WERI-Rb-1 (cell line): ENCODE results near the gene C16orf95.

Experiments used
- DNase-seq: peaks from one replicate; pipeline ENCODE4 v3.0.0-alpha.2; 2020
- H3K27ac ChIP-seq: fragments of 250-450 bp; sonication (Bioruptor Pico); 2 replicates; pipeline ENCODE4 v1.5.1; 2020; ENCODE audit warnings: mild to moderate bottlenecking, moderate library complexity
- H3K27me3 ChIP-seq: fragments of 250-450 bp; sonication (Bioruptor Pico); 2 replicates; pipeline ENCODE4 v1.5.1; 2021; ENCODE audit warnings: mild to moderate bottlenecking, low read depth, moderate library complexity; ENCODE audit not compliant: insufficient read depth, severe bottlenecking
- H3K36me3 ChIP-seq: fragments of 250-450 bp; sonication (Bioruptor Pico); 2 replicates; pipeline ENCODE4 v1.5.1; 2020; ENCODE audit warnings: mild to moderate bottlenecking, moderate library complexity
- H3K4me3 ChIP-seq: 2 replicates; pipeline ENCODE4 v1.5.1; 2011; ENCODE audit warnings: low read depth, mild to moderate bottlenecking, control low read depth, low read length
- H3K9me3 ChIP-seq: fragments of 250-450 bp; sonication (Bioruptor Pico); 2 replicates; pipeline ENCODE4 v1.5.1; 2021; ENCODE audit warnings: mild to moderate bottlenecking, moderate library complexity; ENCODE audit not compliant: severe bottlenecking
- TF ChIP-seq, protein P1 (sequence below): IDR thresholded peaks from 2 replicates; pipeline ENCODE4 v1.5.1; 2011; ENCODE audit warnings: low read depth, mild to moderate bottlenecking, control low read depth, inconsistent platforms, low read length

C16orf95 gene

DNA sequence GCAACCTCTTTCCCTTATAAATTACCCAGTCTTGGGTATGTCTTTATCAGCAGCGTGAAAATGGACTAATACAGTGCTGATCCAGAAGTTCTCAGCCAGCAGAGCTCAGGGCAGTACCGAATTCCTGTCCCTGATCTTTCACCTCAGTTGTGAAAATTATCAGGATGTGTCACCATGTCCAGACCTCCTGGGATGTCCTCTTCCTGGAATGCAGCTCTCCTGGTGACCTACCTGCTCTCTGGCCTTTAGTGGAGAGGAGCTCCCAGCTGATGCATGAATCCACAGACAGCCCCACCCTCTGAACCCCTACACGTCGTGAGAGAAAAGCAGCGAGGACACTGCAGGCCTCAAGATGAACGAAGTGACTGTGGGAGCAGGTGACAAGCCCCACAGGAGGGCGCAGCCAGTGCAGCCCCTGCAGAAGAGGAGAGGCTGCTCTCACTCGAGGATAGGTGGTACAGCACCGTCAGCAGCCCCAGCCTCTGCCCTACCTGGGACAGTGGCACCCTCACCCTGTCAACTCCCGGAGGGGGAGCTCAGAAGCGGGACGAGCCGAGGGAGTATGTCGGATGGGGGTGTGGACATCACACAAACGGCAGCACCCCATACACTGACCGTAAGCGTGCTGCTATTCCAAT is 22.0 kb upstream of the C16orf95 start:
- Histone ChIP-seq H3K4me3 (no peak overlapping the region), H3K36me3 (peaks cover 18% of the 10 kb centered on the region), H3K27me3 (no peaks in the 10 kb centered on the region), H3K9me3 (no peaks in the 10 kb centered on the region), H3K27ac (no peak overlapping the region)
- TF ChIP-seq, protein P1, sequence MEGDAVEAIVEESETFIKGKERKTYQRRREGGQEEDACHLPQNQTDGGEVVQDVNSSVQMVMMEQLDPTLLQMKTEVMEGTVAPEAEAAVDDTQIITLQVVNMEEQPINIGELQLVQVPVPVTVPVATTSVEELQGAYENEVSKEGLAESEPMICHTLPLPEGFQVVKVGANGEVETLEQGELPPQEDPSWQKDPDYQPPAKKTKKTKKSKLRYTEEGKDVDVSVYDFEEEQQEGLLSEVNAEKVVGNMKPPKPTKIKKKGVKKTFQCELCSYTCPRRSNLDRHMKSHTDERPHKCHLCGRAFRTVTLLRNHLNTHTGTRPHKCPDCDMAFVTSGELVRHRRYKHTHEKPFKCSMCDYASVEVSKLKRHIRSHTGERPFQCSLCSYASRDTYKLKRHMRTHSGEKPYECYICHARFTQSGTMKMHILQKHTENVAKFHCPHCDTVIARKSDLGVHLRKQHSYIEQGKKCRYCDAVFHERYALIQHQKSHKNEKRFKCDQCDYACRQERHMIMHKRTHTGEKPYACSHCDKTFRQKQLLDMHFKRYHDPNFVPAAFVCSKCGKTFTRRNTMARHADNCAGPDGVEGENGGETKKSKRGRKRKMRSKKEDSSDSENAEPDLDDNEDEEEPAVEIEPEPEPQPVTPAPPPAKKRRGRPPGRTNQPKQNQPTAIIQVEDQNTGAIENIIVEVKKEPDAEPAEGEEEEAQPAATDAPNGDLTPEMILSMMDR, result no peak
- no peak for DNase-seq

DNA sequence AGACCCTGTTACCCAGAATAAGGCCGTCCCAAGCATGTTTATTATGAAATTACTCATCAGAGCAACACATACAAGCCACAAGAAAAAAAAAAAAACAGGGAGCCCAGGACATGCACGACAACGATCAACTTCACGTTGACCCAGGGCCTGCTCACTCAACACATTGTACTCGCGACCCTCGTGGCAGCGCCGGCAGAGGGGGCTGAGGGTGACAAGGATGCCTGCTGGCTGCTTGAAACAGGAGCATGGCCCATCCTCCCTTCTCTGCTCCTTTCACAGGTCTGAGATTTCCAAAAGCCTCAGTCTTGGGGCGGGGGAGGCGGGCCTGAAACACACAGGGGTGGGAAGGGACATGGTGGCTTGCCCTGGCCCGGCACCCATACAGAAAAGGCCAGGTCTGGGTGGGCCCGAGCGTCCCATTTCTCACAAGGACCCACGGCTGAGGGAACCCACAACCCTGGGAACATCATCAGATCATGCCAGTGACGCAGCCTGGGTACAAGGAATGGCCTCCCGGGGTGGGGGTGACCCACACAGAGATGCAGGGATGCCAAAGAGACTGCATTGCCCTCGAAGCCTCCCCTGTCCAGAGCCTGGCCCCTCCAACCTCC is 21.1 kb upstream of the C16orf95 start:
- H3K27ac ChIP-seq, result no peak overlapping the region
- no peak for DNase-seq
- H3K9me3 ChIP-seq, result no peaks in the 10 kb centered on the region
- no peak overlapping the region for H3K4me3 ChIP-seq
- H3K27me3 ChIP-seq, result no peaks in the 10 kb centered on the region
- TF ChIP-seq, protein P1, result no peak
- peaks cover 17% of the 10 kb centered on the region for H3K36me3 ChIP-seq

DNA sequence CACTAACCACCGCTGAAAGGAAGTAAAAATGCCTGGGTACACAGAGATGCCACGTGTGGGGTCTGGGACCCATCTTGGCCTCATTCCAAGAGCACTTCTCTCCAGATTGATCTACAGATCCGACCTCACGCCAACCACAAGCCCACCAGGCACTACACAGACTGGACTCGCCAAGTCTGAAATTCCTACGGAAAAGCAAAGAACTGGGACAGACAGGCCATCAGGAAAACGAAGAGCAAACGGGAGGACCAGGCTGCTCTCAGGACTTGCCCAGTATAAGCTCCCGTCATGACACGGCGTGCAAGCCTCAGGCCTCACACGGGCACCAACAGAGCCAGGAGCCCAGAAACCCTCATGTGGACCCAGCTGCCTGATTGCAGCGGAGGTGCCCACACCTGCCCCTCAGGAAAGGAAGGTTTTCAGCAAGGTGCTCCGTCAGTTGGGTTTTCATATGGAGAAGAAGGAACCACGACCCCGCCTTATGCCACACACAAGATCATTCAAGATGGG is 20.1 kb upstream of the C16orf95 start:
- H3K27me3 ChIP-seq, result no peaks in the 10 kb centered on the region
- no peaks in the 10 kb centered on the region for H3K9me3 ChIP-seq
- TF ChIP-seq, protein P1, result no peak
- H3K4me3 ChIP-seq, result no peak overlapping the region
- peaks cover 10% of the 10 kb centered on the region for H3K36me3 ChIP-seq
- no peak overlapping the region for H3K27ac ChIP-seq
- no peak for DNase-seq

DNA sequence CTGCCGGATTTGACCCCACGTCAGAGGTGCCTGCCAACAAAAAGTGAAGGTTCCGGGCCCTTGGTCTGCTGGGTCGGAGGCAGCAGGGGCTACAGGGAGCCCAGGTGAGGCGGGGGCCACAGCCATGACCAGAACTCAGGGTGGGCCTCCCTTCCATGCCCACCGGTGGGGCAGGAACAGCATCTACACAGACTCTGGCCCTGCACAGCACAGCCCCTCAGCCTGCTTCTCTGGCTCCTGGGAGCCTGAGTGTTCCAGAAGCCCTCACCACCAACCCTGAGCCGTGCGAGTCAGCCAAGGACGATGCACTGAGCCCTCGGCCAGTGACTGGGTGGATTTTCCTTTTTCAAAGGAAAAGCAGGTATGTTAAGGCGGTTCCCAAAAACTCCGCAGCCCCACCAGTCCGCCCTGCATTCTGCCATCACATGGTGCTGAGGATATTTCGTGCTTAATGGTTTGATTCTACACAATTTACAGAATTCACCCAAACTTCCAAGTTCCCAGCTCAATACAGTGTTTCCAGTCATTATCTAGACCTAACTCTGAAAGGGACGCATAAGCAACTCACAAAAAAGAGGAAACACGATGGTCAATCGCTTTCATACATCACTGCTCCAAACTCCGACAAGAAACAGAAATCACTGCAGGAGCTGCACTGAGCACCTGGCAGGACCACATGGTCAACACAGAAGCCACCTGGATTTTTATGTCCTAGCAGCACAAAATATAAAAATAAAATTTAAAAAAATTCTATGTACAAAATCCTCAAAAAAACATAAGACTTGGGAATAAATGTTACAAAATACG is 19.4 kb upstream of the C16orf95 start:
- TF ChIP-seq, protein P1, result no peak
- Histone ChIP-seq H3K27ac (no peak overlapping the region), H3K9me3 (no peaks in the 10 kb centered on the region), H3K4me3 (no peak overlapping the region), H3K36me3 (peaks cover 10% of the 10 kb centered on the region), H3K27me3 (no peaks in the 10 kb centered on the region)
- no peak for DNase-seq

DNA sequence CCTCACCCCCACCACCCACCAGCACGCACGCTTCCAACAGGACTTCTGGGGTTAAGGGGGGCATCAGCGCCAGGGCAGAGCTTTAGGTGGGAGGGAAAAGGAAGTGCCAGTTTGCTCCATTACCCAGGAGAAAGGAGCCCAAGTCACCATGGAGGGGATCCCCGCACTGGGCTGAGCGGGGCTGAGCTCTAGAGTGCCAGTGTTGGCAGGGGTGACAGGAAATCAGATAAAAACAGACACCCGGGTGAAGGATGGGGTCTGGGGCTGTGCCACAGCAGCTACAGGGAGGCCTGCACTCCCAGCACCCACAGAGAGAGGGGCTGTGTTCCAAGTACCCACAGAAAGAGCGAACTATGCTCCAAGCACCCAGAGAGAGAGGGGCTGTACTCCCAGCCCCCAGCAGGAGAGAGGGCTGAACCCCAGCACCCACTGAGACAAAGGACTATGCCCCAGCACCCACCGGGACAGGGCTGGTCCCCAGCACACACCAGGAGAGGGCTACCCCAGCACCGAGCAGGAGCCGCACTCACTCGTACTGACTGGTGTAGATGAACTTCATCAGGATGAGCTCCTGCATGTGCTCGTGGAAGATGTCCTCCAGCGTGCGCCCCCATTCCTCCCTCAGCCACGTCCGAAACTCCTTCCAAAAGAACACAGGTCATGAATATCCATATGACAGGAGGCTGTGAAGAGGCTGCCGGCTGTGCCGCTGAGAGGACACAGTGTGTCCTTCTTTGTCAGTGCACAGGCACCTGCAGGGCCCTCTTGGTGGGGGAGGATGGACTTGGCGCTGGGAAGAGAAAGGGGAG is 18.6 kb upstream of the C16orf95 start:
- Histone ChIP-seq H3K27me3 (no peaks in the 10 kb centered on the region), H3K9me3 (no peaks in the 10 kb centered on the region), H3K36me3 (peaks cover 10% of the 10 kb centered on the region), H3K27ac (no peak overlapping the region), H3K4me3 (no peak overlapping the region)
- no peak for DNase-seq
- TF ChIP-seq, protein P1, result no peak
